ENCODE results near the gene SLC39A3. TPM values are rescaled to one million over a fixed set of nuclear protein-coding genes. Genes with fewer than 3 reads are reported as not detected.
"Not testable (repeated sequence)": the region's sequence is repeated elsewhere in the genome, so short reads cannot be mapped to it uniquely, and the experiment has no call there.

The SLC39A3 gene
- total RNA-seq, 1 donor from 2014 or later = 33.8 TPM

- peak; percentile 49 for DNase-seq (ENCODE audit: low spot score)
These were observed 17.1 kb downstream of the SLC39A3 start for GRCh38 chr19:2722541-2723344.

DNA sequence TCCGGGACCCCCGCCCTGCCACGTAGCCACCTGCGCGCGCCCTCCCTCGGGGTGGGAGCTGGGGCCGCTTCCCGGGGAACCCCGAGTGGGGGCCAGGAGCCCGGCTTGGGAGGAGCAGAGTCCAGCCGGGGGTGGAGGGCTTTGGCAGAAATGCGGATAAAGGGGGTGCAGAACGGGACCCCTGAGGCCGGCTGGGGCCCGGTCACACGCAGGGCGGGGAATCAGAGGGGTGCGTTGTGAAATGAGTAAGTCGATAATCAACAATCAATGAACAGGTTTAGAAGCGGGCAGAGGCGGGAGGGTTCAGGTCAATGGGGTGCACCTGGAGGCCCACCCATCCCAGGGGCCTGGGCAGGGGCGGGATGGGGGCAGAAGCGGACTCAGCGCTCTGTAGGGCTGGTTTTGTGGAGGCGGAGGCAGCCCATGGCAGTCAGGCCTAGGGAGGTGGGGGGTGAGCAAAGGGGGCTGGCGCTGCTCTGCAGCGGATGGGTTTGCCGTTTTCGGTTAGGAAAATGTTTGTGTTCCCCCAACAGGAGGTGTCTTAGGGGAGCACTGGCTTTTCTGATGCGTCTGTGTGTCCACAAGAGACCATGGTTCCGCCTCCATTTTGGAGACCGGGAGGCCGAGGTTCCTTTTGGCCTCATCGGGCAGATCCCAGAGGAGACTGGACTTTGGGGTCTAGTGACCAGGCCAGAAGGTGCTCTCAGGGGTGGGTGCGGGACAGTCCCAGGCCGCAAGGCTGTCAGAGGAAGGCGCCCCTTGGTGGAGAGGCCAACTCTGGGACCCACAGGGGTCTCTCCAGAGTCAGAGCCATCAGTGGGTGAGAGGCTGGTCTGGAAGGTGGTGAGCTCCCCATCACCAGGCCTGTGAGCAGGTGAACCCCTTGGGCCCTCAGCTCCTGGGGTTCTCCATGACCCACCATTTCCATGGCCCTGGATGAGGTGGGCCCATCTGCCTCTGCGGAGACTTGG is 18.0 kb downstream of the SLC39A3 start:
- no peak for DNase-seq (ENCODE audit: low spot score)

DNA sequence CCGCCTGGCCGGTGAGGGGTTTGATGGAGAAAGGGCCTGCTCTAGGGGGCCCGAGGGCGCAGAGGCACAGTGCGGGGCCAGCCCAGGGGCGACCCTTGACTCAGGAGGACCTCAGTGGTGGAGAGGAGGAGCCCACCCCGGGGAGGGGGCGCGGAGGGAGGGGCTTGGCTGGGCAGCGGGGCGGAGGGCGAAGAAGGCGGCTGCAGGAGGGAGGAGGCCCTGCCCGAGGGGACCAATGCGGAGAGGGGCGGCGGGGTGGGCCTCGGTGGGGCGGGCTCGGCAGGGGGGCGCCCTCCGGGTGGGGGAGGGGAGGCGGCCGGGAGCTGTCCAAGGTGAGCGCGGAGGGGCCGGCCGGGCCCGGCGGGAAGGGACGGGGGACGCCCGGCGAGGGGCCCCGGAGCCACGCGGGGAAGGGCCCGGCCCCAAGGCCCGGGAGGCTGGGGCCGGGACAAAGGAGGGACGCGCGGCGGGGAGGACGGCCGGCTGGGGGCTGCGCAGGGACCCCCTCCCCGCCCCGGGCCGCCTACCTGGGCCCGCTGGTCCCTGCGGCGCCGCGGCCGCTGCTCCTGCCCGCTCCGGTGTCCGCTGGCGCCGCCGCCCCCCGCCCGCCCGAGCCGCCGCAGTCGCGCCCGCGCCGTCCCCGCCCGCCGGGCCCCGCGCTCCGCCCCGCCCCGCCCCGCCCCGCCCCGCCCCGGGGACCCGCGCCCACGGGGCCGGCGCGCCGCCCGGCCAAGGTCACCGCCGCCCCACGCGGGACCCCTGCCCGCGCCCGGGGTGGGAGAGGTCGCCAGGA is 18.8 kb downstream of the SLC39A3 start, which contains the start of gene DIRAS1:
Gene DIRAS1 (minus strand): TSS at position 596 of the 793 bp plus-strand sequence. CDS start 3,566 bp downstream, outside the sequence.
- DNase-seq (ENCODE audit: low spot score) = no peak

- no peak for DNase-seq (ENCODE audit: low spot score)
These were observed 19.7 kb downstream of the SLC39A3 start for GRCh38 chr19:2719920-2720776.

- DNase-seq (ENCODE audit: low spot score) = no peak
These were observed 20.5 kb downstream of the SLC39A3 start for GRCh38 chr19:2719232-2719735.

DNA sequence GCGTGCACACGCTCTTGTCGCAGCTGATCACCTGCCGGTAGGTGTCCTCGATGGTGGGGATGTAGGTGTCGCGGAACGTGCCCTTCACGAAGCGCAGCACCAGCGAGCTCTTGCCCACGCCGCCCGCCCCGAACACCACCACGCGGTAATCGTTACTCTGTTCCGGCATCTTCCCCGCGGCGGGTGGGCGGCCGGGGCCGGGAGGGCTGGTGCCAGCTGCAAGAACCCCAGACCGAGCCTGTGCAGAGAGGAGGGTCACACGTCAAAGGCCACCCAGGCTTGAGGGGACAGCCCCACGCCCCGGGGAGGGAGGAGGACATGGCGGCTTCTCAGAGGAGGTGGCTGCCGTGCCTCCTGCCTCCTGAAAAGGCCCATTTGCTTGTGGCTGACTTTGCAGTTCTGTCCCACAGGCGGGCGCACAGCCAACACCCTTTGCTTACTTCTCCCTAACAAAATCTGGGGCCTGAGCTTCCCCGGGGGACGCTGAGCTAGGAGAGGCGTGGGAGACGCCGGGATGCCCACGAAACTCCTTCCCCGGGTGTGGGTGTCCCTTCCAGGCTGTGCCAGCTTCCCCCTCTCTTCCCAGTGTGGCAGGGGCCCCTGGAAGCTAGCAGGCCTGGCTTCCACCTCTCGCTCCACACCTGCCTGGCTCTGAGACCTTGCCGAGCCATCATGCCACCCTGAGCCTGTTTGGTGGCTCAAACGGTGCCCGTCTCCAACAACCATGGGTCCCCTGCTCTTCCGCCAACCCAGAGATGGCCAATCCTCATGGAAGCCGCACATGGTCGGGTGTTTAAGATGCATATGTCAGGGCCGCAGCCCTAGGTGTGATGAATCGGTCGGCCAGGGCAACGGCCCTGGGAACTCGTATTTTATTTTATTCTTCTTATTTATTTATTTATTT is 21.9 kb downstream of the SLC39A3 start:
- DNase-seq (ENCODE audit: low spot score) = no peak

DNA sequence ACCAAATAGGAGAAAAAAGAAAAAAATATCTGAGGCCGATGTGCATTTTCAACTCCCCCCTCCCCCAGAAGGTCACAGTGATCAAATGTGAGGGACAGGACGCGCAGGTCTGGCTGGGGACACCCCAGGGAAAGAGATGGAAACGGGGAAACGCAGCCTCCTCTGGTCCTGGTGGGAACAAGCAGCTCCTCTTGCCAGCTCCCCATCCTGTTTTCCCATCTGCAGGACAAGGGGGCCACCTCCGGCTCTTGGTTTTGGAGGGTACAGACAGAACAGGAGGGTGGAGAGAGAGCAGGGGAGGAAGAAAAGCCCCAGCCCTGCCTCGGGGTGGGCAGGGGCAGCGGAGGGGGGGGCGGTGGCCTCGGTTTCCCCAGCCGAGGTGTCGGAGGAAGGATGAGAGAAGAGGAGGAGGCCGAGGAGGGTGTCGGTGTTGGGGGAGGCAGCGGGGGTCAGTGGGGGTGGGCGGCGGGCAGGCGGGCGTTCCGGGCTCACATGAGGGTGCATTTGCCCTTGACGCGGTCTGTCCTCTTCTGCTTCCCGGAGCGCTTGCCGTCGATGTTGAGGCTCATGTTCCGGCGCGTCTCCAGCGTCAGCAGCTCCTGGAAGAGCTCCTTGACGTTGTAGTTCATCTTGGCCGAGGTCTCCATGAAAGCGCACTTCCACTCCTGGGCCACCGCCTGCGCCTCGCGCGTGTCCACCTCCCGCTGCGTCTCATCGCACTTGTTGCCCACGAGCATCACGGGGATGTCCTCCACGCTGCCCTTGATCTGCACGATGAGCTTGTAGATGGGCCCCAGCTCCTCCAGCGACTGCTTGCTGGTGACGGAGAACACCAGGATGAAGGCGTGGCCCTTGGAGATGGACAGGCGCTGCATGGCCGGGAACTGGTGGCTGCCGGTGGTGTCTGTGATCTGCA is 22.8 kb downstream of the SLC39A3 start:
- no peak for DNase-seq (ENCODE audit: low spot score)

DNA sequence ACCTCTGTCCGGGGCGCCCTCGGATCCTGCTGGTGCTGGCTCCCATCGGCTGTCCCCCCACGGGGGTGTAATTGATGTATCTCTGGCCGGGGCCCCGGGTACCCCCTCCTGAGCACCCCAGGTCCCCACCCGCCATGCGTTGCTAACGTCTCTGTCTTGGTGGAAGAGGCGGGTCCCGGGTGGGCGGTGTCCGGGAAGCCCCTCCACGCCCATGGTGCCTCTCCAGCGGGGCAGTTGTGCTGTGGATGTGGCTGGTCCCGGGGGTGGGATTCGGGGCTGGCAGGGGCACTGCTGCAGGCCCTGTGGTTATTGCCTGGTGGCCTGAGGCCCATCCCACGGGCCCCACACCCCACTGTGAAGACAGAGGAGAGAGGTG is 23.6 kb downstream of the SLC39A3 start:
- DNase-seq (ENCODE audit: low spot score) = no peak

DNA sequence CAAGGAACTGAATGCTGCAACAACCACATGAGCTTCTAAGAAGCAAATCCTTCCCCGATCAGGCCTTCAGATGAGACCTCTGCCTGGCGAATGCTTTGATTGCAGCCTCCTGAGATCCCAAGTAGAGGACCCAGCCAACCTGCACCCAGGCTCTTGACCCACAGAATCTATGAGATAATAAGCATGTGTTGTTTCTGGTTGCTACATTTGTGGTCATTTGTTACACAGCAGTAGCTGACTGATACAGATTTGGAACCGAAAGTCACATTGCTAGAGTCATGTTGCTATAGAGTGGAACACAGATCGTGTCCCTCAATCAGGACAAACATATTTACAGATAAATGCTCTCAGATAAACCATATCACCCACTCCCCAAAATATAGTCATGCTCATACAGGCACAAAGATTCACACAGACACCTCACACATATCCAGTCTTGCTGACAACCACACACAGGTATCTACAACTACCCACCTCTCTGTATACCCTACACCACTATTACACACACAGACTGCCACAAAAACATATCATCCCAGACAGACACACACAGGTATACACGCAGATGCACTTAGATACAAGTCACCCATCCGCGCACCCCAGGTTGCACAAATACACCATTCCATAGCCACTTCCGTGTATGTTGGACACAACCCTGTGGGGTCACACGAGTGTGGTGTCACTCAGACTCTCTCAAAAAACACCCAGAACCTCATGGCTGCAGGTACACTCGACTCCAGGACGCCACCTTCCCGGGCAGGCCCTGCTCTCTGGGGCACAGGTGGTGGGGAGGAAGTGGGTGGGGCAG is 24.1 kb downstream of the SLC39A3 start:
- no peak for DNase-seq (ENCODE audit: low spot score)

DNA sequence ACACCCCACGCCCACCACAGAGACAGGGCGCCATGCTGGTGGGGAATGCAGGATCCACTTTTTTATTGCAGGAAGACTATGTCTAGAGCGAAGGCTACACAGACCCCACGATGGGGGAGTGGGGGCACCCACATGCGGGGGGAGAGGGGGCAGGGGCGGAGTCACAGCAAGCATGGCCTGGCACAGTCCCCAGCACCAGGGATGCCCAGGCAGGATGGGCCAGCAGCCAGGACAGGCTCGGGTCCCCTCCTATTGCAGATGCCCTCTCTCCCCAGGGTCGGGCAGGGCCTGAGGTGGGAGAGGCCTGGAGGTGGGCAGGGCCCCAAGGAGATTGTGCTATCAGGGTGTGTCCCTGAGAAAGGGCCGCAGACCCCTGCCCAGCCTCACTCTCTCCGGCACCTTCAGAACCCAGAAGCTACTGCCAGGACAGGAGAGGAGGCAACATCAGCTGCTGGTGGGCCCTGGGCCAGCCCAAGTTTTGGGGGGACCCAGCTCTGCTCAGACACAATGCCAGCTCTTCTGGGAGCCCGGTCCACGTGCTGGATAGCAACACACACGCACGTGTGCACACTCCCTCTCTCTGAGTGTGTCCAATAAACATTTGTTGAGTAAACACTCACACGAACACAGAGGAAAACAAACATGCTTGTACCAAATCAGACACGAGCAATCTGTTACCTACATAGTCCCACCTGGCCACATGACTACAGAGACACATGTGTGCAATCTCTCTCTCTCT is 25.1 kb downstream of the SLC39A3 start:
- no peak for DNase-seq (ENCODE audit: low spot score)

DNA sequence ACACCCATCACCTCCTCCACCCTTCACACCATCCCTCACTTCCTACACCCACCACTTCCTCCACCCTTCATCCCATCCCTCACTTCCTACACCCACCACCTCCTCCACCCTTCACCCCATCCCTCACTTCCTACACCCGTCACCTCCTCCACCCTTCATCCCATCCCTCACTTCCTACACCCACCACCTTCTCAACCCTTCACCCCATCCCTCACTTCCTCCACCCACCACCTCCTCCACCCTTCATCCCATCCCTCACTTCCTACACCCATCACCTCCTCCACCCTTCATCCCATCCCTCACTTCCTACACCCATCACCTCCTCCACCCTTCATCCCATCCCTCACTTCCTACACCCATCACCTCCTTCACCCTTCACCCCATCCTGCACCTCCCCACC is 25.7 kb downstream of the SLC39A3 start:
- DNase-seq (ENCODE audit: low spot score) = not testable (repeated sequence)

DNA sequence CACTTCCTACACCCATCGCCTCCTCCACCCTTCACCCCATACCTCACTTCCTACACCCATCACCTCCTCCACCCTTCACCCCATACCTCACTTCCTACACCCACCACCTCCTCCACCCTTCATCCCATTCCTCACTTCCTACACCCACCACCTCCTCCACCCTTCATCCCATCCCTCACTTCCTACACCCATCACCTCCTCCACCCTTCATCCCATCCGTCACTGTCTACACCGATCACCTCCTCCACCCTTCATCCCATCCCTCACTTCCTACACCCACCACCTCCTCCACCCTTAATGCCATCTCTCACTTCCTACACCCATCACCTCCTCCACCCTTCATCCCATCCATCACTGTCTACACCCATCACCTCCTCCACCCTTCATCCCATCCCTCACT is 26.6 kb downstream of the SLC39A3 start:
- not testable (repeated sequence) for DNase-seq (ENCODE audit: low spot score)

DNA sequence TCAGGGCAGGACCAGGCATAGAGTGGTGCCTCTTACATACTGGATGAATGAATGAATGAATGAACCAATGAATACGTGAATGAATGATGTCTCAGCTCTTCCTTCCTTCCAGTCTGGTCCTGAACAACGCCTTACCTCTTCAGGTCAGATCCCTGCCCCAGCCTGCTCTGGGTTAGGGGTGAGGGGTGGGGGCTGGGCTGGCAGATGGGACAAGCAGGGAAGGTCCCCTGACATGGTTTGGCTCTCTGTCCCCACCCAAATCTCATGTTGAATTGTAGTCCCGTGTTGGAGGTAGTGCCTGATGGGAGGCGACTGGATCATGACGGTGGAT is 28.0 kb downstream of the SLC39A3 start:
- DNase-seq (ENCODE audit: low spot score) = no peak

DNA sequence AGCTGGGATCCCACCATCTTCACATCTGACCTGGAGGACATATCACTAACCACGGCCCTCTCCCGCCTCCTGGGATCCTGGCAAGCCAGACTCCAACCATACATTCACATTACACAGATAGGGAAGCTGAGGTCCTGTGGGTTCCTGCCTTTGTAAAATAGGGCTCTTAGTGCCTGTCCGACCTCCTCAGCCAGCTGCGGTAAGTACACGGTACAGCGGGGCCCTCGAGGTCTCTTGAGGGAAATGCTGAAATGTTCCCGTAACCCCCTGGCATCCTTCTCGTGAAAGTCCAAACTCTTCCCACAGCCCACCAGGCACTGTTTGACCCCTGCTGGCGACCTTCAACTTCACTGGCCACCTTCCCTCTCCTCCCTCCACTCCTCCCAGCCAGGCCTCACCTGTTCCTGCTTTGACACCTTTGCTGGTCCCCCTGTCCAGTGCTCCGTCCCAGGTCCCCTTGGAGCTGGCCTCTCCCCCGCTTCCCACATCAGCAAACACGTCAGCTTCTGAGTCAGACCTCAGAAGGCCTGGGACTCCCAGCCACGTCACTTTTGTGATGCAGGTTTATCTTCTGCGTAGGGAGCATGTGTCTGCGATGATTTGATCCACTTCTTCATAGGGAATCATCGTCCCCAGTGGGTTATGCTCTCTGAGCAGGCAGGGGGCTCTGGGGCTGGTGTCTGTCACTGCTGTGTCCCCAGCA is 28.5 kb downstream of the SLC39A3 start:
- DNase-seq (ENCODE audit: low spot score) = no peak

DNA sequence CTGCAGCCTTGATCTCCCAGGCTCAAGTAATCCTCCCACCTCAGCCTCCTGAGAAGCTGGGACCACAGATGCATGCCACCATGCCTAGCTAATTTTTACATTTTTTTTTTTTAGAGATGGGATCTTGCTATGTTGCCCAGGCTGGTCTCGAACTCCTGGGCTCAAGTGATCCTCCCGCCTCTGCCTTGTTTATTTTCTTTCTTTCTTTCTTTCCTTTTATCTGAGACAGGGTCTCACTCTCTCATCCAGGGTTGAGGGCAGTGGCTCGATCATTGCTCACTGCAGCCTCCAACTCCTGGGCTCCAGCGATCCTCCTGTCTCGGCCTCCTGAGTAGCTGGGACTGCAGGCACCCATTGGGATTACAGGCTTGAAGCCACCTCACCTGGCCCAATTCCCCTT is 33.6 kb downstream of the SLC39A3 start:
- no peak for DNase-seq (ENCODE audit: low spot score)

GRCh38 chr19:2703691-2704216 is 36.1 kb downstream of the SLC39A3 start:
- DNase-seq (ENCODE audit: low spot score) = no peak

Measured in mucosa of gallbladder (tissue), 1 donor.